Embryonic facial prominence (tissue), 1 donor: ENCODE results near the gene DBNDD1.
"Not testable (repeated sequence)": the region's sequence is repeated elsewhere in the genome, so short reads cannot be mapped to it uniquely, and the experiment has no call there.

ENCODE experiments used
- DNase-seq: peaks from one replicate; pipeline ENCODE4 v3.0.0-alpha.2; 2016; ENCODE audit errors: extremely low spot score

The DBNDD1 gene, protein sequence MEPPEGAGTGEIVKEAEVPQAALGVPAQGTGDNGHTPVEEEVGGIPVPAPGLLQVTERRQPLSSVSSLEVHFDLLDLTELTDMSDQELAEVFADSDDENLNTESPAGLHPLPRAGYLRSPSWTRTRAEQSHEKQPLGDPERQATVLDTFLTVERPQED

DNA sequence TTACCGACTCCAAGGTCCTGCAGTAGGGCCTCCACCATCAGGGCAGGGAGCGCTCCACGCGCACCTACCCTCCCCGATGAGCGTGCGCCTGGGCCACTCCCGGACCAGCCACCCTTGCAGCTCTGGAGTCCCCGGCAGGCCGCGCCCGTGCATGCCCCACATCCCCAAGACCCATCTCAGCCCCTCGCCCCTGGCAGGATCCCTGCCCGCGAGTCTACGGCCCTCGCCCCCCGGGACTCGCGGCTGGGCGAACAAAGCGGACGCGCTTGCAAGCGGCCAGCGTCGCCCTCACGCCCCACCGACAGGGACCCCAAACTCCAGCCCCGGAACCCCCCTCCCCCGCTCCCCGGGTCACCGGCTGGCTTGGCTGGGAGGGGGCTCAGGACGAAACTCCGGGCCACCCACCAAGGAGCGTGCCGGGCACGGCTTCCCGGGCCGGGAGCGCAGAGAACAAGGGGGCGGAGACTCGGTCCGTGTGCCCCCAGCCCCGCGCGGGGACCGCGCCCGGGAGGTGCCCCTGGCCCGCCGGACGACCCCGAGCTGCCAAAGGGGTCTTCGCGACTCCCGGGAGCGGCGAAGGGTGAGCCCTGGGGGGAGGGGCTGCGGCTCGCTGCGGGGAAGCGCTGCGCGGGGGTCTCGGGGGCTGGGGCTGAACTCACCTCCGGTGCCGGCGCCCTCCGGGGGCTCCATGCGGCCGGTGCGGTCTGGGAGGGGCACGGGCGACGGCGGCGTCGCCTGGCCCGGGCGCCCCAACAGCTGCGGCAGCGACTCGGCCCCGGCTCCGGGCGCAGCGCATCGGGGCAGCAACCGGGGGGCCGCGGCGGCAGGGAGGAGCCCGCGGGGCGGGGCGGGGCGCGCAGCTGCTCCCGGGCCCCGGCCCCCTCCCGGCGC is at the start of gene DBNDD1:
Gene DBNDD1 (minus strand): TSS at position 805 of the 891 bp plus-strand sequence. CDS start 115 bp downstream, at position 690.
- DNase-seq: no peak

DNA sequence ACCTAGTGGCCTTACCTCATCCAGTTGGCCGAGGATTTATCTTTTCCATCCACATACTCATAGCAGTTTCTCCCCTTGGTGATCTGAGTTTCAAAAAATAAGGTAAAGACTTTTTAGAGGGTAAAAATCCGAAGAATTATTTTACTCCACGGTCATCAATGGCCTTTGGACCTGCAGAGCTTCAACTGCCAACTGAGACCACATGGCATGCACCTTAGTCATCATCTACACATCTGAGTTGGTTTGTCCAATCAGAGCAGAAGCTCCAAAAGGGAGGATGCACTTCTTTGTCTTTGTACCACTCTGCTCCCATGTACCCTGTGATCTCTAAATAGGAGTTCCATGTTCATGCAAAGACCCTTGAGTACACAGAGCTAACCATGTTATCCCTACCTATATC is 42.2 kb upstream of the DBNDD1 start:
- no peak for DNase-seq

DNA sequence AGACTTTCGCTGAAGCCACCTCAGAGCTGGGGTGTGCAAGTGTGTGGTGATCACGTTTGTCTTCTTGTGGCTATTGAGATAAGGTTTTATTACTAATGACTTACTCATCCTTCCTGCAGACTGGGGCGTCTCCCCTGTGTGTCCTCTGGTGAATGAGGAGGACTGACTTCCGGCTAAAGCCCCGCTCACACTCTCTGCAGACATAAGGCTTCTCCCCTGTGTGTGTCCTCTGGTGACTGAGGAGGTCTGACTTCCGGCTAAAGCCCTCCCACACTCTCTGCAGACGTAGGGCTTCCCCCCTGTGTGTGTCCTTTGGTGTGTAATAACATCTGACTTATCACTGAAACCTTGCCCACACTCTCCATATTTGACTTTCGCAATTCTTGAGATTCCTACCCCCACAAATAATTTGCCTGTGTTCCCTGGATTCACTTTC is 38.5 kb upstream of the DBNDD1 start:
- no peak for DNase-seq

DNA sequence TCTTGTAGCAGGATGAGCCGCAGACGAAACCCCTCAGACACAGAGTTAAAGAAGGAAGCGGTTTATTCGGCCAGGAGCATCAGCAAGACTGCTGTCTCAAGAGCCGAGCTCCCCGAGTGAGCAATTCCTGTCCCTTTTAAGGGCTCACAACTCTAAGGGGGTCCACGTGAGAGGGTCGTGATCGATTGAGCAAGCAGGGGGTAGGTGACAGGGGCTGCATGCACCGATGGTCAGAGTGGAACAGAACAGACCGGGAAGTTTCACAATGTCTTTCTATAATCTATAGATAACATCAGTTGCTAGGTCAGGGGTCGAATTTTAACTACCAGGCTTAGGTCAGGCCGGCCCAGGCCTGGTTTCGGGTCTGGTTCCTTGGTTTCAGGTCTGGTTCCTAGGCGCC is 37.3 kb upstream of the DBNDD1 start:
- not testable (repeated sequence) for DNase-seq

DNA sequence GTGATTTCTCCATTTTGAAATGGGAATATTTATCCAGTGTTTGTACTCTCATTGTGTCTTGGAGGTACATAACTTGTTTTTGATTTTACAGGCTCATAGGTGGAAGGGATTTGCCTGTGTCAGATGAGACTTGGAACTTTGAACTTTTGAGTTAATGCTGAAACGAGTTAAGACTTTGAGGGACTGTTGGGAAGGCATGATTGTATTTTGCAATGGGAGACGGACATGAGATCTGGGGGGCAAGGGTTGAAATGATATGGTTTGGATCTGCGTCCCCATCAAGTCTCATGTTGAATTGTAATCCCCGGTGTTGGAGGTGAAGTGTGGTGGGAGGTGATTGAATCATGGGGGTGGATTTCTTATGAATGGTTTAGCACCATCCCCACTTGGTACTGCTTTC is 36.1 kb upstream of the DBNDD1 start:
- no peak for DNase-seq

DNA sequence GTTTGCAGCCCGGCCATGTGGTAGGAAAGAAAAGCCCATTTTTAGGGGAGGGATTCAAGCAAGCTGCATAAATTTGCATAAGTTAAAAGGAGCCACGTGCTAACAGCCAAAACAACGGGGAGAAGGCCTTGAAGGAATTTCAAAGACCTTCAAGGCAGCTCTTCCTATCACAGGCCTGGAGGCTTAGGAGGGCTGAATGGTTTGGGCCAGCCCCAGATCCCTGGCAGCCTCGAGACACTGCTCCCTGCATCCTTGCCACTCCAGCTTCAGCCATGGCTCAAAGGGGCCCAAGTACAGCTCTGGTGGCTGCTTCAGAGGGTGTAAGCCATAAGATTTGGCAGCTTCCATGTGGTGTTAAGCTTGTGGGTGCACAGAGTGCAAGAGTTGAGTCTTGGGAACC is 35.3 kb upstream of the DBNDD1 start:
- DNase-seq: no peak

DNA sequence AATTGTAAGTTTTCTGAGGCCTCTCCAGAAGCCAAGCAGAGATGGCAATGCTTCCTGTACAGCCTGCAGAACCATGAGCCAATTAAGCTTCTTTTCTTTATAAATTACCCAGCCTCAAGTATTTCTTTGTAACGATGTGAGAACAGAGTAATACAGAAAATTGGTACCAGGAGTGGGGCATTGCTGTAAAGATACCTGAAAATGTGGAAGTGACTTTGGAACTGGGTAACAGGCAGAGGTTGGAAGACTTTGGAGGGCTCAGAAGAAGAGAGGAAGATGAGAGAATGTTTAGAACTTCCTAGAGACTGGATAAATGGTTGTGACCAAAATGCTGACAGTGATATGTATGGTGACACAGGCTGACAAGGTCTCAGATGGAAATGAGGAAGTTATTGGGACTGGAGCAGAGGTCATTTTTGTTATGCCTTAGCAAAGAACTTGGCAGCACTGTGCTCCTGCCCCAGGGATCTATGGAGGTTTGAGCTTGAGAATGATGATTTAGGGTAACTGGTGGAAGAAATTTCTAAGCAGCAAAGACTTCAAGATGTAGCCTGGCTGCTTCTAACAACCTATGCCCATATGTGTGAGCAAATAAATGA is 34.7 kb upstream of the DBNDD1 start:
- DNase-seq: no peak

DNA sequence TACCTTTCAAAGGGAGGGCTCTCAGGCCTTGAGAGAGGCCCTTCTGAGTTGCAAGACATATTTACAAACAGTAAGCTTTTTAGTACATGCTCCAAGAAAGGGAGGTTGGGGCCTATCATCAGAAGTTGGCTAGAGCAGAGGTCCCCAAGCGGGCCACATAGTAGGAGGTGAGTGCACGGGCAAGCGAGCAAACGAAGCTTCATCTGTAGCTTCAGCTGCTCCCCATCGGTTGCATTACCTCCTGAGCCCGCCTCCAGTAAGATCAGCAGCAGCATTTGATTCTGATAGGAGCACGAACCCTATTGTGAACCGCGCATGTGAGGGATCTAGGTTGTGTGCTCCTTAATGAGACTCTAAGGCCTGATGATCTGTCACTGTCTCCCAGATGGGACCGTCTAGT is 31.7 kb upstream of the DBNDD1 start:
- no peak for DNase-seq

DNA sequence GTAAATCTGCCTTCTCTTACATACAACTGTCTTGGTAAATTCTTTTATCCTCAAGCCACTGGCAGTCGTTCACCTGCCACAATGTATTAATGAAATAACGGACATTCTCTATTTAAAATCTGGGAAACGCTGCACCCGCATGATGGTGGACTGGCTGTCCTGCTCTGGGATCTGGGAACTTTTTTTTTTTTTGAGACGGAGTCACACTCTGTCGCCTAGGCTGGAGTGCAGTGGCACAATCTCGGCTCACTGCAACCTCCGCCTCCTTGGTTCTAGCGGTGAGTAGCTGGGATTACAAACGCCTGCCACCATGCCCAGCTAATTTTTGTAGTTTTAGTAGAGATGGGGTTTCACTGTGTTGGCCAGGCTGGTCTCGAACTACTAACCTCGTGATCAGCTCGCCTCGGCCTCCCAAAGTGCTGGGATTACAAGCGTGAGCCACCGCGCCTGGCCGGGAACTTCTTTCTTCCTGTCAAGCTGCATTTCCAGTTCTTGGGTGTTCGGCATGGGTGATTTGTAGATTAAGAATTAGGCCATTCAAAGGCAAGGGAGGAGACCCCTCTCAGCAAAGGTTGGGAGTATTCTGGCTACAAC is 29.6 kb upstream of the DBNDD1 start:
- no peak for DNase-seq

DNA sequence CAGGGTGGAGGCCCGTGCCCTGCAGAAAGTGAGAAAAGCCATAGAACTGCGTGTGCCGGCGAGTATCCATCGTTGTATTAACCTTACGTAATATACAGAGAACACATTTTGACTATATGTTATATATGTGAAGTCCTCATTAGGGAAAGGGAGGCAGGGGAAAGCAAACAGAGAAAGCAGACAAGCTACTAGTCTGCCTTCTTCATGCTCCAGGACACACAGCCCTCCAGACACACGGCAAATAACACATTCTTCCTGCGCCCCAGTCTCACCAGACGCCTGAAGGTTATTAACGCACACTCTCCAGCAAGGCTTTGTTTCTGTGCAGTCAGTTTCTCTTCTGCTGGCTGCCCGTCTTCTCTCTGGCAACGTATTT is 29.1 kb upstream of the DBNDD1 start:
- no peak for DNase-seq

DNA sequence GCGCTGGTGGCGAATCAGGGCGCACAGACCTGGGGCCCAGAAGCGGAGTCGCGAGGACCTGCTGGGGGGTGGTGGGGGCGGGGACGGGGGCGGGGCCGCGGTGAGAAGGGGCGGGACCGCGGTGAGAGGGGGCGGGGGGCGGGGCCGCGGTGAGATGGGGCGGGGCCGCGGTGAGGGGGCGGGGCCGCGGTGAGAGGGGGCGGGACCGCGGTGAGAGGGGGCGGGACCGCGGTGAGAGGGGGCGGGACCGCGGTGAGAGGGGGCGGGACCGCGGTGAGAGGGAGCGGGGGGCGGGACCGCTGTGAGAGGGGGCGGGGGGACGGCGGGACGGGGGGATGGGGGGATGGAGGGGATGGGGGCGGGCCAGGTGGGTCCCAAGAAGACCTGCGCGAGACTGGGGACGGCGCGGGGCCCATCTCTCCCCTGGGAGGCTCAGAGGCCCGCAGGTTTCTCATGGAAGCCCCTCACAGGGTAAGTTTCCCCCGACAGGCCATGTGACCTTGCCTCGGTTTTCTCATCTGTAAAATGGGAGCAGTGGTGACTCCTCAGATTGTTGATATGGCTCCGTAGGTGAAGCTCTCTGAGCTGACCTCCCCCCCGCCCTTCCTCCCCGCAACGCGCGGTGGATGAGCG is 28.6 kb upstream of the DBNDD1 start:
- DNase-seq: no peak

DNA sequence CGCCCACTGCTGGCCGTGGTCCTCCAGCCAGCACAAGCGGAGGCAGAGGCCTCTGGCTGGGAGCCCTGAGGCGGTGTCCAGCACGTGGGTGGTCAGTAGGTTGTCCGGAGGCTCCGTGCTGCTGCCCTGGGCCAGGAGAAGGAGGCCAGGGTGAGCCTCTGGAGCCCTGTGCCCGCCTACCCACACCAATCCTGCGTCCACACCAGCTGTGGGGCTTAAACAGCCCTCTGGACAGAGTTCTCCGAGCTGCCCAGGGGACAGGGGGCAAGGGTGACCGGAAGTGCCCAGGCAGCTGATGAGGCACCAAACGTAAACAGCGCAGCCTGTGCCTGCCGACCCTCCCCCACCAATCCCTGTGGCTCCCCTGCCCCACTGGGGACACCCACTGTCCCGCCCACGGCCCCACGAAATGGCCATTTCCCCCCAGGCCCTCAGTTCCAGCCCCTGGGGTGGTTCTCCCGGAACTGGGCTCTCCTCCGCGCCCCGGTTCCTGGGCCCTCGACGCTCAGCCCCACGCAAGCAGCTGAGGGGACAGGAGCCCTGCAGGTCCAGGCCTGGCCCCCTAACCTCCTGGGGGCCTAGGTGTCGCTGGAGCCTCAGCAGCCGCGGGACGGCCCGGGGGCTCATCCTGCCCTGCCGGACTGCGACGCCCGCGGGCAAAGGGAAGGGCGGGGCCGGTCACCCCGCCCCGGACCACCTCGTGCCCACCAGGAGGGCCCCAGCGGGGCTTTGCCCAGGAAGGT is 27.9 kb upstream of the DBNDD1 start:
- DNase-seq: no peak

DNA sequence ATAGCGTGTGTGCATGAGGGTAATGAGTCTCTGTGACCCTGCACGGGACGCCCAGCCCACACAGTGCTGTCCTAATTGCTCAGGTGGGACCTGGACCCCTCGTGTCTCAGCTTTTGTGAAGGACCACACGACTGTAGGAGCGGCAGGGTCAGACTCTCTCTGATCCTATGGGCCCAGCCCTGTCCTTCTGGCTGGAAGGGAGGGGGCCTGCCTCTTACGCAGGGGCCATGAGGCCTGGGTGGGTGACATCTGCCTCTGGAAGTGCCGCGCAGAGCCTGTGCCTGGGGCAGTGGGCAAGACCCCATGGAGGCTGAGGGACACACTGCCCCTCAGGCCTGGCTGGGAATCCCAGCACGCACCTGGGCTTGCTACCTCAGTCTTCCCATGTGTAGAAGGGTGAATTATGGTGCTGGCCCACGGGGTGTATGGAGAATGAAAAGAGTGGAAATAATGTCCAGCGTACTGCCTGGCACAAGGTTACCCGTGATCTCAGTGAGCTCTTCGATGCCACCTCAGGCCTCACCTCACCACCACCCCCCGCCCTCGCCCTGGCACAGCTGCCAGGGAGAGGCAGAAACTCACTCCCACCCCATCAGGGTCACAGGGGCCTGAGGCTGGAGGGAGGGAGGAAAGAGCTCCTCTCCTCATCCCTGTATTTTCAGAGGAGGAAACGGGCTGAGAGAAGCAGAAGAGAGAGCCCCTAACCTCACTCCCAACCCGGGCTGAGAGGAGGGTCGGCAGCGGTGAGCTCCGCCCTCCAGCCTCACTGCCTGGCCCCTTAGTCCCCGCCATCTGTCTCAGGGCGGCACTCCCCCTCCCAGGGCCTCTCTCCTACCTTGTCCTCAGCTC is 27.1 kb upstream of the DBNDD1 start:
- DNase-seq: no peak

DNA sequence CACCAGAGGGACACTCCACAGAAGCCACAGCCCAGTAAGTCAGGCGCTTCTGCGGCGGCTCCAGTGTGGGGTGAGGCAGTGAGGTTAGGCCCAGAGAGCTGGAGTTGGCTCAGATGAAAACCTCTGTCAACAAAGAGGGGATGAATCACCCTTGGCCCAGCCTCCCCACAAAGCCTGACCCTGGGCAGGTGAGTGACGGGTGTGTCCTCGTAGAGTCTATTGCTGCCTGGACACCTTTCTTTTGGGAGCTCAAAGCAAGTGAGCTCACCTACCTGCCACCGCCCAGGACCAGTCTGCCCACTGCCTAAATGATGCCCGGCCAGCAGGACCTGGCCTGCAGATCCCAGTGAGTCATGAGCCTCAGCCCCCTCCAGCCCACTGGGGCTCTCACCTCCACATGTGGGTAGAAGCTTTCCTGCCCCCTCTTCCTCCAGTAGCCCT is 24.9 kb upstream of the DBNDD1 start:
- DNase-seq: no peak

DNA sequence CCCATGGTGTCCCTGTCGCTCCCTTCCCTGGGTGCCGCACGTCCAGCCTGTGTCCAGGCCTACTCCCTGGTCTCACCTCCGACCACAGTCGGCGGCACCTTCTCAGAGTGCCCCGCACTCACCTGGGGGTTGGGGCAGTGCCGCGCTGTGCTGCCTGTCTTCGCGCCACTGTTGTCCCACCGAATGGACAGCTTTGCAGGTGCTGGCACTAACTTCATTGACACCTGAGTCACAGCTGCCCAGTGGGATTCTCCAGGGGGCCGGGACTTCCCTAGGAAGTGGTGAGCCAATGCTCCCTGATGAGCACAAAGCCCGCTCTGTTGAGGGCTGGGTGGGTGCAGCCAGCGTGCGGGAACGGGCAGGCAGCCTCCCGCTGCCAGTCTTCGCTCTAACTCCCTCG is 24.3 kb upstream of the DBNDD1 start:
- no peak for DNase-seq

DNA sequence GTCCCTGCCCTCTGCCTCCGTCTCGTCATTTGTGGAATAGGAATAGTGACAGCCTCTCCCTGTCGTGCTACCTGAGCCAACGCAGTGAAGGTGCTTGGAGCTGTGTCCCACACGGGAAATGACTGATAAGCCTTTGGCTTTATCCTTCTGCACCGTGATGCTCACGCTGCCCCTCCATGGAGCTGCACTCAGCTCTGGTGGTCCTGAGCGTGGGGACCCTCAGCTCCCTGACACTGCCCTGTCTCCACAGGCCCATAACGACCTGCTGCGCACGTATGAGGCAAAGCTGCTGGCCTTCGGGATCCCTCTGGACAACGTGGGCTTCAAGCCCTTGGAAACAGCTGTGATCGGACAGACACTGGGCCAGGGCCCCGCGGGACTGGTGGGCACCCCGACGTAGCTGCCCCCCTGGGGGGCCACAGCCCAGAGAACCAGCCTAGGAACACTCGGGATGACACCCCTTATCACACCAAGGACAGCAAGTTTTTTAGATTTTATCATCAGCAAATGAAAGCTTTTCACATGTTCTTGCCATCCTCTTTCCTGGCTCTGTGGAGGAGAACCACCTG is 23.8 kb upstream of the DBNDD1 start:
- no peak for DNase-seq

DNA sequence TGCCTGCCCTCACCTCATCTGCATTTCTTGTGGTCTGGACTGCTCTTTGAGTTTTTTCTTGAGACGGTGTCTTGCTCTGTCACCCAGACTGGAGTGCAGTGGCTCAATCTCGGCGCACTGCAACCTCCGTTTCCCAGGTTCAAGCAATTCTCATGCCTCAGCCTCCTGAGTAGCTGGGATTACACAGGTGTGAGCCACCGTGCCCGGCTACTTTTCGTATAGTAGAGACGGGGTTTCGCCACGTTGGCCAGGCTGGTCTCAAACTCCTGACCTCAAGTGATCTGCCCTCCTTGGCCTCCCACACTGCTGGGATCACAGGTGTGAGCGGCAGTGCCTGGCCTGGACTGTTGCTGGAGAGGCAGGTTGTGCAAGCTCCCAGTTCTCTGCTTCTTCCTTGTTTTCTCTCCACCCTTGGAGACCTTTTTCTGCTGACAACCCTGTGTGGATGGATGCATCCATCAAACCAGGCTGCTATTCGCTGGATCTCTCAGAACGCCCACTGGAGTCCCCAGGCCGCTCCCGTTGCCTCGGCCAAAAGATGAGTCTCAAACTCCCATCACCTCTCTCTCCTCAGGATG is 22.7 kb upstream of the DBNDD1 start:
- DNase-seq: no peak

DNA sequence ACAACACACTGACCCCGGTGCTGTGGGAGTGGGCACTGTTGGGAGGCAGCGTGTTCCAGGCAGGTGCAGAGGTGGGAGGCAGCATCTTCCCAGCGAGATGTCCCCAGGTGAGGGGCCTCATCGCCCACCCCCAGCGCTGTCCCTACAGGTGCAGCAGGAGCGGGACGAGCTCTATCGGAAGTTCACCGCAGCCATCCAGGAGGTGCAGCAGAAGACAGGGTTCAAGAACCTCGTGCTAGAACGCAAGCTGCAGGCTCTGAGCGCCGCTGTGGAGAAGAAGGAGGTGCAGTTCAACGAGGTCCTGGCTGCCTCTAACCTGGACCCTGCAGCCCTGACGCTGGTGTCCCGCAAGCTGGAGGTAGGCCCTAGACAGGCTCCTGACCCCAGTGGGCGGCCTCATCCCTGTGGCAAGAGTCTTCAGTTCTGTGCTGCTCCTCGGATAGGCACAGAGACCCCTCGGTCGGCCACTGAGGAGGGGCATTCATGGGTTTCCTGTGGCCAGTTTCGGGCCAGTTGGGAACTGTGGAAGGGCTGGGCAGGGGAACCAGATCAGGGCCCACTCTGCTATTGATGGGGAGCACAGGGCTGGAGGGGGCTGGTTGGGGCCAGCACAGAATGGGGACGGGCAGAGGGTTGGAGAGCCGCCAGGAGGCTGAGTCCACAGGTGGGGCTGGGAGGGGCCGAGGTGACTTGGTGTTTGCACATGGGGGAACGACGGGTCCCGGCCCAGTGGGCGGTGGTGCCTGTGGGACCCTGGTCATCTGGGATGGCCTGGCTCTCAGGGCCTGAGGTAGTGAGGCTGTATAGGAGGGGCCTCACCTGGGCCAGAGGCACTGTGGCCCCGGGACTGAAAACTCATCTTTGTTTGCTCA is 21.1 kb upstream of the DBNDD1 start:
- DNase-seq: no peak

DNA sequence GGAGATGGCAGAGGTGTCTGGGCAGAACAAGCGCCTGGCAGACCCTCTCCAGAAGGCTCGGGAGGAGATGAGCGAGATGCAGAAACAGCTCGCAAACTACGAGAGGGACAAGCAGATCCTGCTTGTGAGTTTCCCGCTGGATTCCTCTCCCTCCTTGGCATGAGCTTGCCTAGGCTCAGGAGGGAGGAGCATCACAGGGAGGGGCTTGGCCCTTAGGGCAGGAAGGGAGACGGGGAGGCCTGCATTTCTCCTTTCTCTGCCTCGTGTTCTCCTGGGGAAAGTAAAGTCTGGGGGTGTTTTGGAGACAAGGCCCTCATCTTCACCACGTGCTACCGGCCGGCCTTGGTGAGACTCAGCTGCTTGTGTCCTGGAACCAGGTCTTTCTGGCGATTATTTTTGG is 18.0 kb upstream of the DBNDD1 start:
- DNase-seq: no peak
